Anterior cingulate cortex (tissue), 58 donors: Measurements from ENCODE around the gene ATP10D.
"Not testable (repeated sequence)": the region's sequence is repeated elsewhere in the genome, so short reads cannot be mapped to it uniquely, and the experiment has no call there.

Source experiments
- DNase-seq, 58 donors: peaks; one replicate each; lab custom pipeline; 2025; lab: John Stamatoyannopoulos, UW

Gene ATP10D

DNA sequence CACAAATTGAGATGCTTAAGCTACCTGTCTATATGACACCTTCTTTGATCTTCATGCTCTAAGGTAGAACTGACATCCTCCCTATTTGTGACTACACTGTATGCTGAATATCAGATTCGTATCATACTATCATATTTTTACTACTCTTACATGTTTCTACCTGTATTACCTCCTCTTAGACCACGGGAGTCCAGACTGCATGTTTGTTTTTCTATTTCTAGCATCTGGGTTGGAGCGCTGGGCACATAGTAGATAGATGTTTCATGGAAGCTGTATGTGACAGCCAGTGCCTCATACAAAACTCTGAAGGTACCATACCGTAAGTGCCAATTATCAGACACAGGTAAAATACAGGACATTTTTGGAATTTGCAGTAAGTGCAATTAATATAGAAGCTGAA is 47.6 kb downstream of the ATP10D start:
- no peak for DNase-seq

DNA sequence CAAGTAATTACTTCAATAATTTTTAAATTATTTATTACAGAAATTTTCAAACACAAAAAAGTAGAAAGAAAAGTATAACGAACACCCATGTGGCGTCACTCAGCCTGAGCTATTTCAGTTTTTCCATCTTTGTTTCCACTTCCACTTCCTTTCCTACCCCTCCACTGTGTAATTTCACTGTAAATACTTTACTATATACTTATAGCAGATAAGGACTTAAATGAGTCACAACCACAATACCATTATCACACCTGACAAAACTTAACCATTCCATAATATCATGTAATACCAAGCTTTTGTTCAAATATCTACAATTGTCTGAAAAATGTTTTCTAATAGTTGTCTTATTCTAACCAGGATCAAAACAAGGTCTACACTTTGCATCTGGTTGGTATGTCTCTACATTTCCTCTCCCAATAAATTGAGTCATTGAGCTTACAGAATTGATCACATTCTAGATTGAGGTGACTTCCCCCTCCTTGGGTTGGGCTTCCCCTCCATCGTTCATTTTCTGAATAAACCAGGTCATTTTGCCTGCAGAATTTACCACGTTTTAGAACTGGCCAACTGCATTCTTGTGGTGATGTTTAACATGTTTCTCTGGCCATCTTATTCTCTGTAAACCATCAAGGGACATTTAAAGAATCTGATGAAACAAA is 48.7 kb downstream of the ATP10D start:
- DNase-seq, result no peak

DNA sequence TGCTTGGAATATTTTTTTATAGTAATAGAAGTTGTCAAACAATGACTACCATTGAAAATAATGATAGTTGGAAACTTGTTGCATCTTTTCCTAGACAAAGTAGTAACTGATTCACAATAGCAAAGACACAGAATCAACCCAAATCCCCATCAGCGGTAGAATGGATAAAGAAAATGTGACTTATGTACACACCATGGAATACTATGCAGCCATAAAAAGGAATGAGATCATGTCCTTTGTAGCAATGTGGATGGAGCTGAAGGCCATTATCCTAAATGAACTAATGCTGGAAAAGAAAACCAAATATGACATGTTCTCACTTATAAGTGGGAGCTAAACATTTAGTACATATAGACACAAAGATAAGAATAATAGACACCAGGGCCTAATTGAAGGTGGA is 49.7 kb downstream of the ATP10D start:
- DNase-seq, result no peak

- no peak for DNase-seq
Measured at GRCh38 chr4:47535567-47536147, 50.6 kb downstream of the ATP10D start.

GRCh38 chr4:47536966-47537365 is 51.9 kb downstream of the ATP10D start:
- no peak for DNase-seq

DNA sequence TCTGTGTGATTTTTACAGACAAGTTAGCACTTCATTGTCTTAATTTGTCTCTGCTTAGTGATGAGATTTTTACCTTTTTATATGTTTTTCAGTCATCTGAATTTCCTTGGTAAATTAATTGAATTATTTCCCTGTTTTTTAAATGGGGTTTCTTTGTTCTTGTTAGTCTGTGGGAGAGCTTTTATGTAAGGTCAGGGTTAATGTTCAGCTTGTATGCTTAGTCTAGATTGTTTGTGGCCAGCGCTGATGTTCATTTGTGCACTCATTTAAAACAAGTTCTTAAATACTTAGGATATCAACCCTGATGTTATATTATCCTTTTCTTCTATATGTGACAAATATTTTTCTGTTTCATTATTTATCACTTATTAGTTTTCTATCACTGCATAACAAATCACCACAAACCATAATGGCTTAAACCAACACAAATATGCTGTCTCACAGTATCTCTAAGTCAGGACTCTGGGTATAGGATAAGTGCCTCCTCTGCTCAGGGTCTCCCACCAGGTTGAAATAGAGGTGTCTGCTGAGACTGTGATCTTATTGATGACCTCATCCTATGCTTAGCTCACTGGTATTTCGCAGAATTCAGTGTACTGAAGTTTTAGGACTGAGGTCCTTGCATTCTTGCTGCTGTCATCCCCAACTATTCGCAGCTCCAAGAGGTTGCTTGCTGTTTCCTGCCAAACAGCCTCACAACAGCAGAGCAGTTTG is 53.2 kb downstream of the ATP10D start:
- DNase-seq, result no peak

DNA sequence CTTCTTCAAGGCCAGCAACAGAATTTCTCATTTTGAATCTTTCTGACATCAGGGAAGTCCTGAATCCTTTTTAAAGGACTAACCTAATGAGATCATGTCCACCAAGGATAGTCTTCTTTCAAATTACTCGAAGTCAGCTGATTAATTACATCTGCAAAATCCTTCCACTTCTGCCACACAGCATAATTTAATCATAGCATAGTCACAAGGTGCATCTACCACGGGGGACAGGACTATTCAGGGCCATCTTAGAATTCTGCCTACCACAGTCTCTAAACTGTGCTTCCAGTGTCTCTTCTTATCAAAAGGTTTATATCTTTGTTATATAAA is 53.7 kb downstream of the ATP10D start:
- no peak for DNase-seq

DNA sequence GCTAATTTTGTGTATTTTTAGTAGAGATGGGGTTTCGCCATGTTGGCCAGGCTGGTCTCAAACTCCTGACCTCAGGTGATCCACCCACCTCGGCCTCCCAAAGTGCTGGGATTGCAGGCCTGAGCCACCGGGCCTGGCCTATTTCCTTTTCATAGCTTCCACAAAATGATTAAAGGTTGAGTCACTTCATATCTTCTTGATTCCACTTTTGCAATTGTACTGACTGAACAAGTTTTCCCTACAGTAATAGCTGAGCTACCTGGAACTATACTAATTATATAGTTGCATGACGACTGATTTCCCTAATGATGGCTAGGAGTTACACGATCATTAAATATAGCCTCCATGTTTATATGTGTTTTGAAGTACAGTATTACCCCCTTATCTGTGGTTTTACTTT is 57.6 kb downstream of the ATP10D start:
- not testable (repeated sequence) for DNase-seq

GRCh38 chr4:47543331-47543730 is 58.3 kb downstream of the ATP10D start:
- no peak for DNase-seq

- not testable (repeated sequence) for DNase-seq
Measured at GRCh38 chr4:47550357-47550756, 65.3 kb downstream of the ATP10D start.

GRCh38 chr4:47550899-47551548 is 65.9 kb downstream of the ATP10D start:
- DNase-seq, result no peak

DNA sequence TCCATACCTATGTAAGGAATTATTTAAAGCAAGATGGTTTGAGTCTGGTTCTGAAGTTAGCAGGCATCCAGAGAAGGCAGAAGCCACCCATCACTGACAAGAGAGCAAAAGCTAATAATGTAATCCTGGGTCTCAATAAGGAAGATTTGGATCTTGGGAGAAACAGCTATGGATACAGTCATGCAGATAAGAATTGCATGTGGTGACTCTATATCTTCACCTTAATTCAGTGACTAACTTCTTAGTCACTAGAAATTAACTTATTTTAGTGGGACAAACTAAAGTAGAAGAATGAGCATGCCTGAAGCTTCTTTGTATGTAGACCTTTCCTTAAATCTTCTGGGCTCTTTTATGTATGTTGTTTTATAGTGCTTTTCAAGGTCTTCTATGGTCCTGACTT is 66.6 kb downstream of the ATP10D start:
- DNase-seq, result no peak

GRCh38 chr4:47553329-47554125 is 68.5 kb downstream of the ATP10D start:
- DNase-seq, result no peak

DNA sequence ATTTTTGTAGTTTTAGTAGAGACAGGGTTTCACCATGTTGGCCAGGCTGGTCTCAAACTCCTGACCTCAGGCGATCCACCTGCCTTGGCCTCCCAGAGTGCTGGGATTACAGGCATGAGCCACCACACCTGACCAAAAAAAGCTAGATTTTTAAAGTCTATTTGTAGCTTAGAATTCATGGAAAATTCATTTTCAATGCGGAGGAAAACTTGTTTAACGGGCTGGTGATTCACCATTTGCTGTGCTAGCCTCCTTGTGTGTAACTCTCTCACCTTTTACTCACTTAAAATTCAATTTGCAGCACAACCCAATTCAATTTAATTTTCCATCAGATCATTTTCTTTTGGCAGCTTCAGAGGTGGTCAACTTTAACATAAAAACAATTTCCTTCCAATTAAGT is 70.8 kb downstream of the ATP10D start:
- not testable (repeated sequence) for DNase-seq

DNA sequence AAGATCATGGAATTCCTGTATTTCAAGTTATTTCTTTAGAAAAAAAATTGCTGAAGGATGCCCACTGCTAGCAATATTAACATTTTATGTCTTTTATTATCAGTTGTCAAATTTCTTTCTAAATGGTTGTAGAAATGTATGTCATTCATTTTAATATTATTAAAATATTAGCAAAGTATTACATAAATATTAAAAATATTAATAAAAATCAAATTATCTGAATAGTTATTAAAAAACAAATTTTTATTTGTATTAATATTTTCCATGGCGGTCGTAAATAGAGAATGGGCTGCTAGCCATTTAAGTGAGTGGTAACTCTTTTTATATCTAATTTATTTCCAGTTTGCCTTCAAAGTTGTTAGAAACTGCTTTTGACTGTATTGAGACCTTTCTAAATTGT is 72.2 kb downstream of the ATP10D start:
- DNase-seq, result no peak

GRCh38 chr4:47560682-47561081 is 75.6 kb downstream of the ATP10D start:
- no peak for DNase-seq

GRCh38 chr4:47561331-47561730 is 76.3 kb downstream of the ATP10D start:
- no peak for DNase-seq

DNA sequence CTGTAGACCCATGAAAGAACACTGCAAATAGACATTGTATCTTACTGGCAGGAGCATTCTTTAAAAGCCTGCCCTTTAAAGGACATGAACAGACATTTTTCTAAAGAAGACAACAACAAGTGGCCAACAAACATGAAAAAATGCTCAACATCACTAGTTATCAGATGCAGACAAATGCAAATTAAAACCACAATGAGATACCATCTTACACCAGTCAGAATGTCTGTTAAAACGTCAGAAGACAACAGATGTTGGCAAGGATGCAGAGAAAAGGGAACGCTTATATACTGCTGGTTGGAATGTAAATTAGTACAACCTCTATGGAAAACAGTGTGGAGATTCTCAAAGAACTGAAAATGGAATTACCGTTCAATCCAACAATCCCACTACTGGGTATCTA is 77.2 kb downstream of the ATP10D start:
- no peak for DNase-seq

GRCh38 chr4:47566566-47566965 is 81.5 kb downstream of the ATP10D start:
- no peak for DNase-seq

DNA sequence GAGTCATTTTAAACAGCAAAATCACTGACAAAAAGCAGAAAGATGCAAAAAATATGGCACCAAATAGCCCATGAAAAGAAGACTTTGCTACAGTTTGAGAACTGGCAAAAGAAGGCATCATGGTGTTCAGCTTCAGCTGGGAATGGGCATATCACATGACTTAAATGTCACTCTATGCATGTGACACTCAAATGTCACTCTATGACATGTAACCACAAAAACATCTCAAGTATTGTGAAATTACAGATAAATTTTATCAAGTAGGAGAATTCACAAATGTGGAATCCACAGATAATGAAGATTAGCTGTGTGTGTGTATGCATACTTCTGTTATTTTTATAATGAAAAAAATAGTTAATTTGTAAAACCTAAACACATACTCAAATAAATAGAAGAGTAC is 81.9 kb downstream of the ATP10D start:
- no peak for DNase-seq

DNA sequence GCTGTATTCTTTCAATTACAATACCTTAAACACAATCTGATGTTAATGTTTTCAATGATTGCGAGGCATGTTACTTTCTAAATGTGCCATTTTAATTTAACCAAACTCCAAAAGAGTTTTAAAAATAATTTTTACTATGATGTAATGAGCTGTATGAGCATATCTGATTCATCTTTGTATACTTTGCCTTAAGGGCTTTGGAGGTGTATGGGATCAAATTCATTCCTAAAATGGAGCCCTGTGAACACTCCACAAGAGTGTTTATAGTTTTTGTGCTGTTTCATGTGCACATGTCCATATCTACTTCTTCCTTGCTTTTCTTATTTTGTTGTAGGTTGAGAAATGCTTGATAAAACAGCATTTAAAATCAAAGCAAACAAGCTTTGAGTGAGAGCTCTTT is 82.4 kb downstream of the ATP10D start:
- DNase-seq, result no peak
